Endothelial cell of umbilical vein (primary cell): ENCODE data around the gene CABCOCO1. TPM values are rescaled to one million over a fixed set of nuclear protein-coding genes. Genes with fewer than 3 reads are reported as not detected.

ENCODE experiments used
- BruUV-seq: library from RNA; stranded (reverse); fragments of 400-500 nt; replicated peaks from 2 replicates; lab custom pipeline; 2021; lab: Mats Ljungman, UMichigan
- CTCF ChIA-PET: fragments of 300-600, 350-600 bp; sonication (Branson Sonifier 250); formaldehyde crosslinking; loops from one replicate; lab custom pipeline; 2021; ENCODE audit warnings: antibody characterized with exemption, inconsistent platforms; lab: Charles Lee
- POLR2A ChIA-PET: fragments of 300-600, 350-600 bp; sonication (Branson Sonifier 250); formaldehyde crosslinking; loops from one replicate; lab custom pipeline; 2021; ENCODE audit warnings: antibody characterized with exemption, inconsistent platforms; lab: Charles Lee
- DNase-seq: peaks from one replicate; pipeline ENCODE4 v3.0.0-alpha.2; 2011; ENCODE audit warnings: low read depth, low spot score
- FAIRE-seq: peaks from 2 replicates; lab custom pipeline; 2011; peaks lifted over from hg19 to GRCh38; lab: Jason Lieb, UNC
- H2AFZ ChIP-seq: 2 replicates; pipeline ENCODE4 v1.6.0; 2012; ENCODE audit warnings: low read depth, low read length, control low read depth, inconsistent platforms
- H3K27ac ChIP-seq: 2 replicates; pipeline ENCODE4 v1.5.1; 2011; ENCODE audit warnings: low read depth, mild to moderate bottlenecking, control low read depth, low read length, moderate library complexity; ENCODE audit not compliant: insufficient read depth
- H3K27me3 ChIP-seq, 2 experiments: 2 replicates each; pipeline versions ENCODE4 v1.6.0 to v1.6.1; 2011; ENCODE audit warnings: low read length in 2 of 2, mixed read lengths in 1 of 2; ENCODE audit not compliant: control insufficient read depth in 2 of 2, insufficient read depth in 2 of 2
- H3K36me3 ChIP-seq, 2 experiments: 2 replicates in 1 of 2; 3 replicates in 1 of 2; pipeline ENCODE4 v1.5.1; 2011; ENCODE audit warnings: low read length in 2 of 2, mild to moderate bottlenecking in 1 of 2, moderate library complexity in 1 of 2; ENCODE audit not compliant: control insufficient read depth in 2 of 2, insufficient read depth in 2 of 2; ENCODE audit errors: extremely low read depth in 1 of 2
- H3K4me1 ChIP-seq: 3 replicates; pipeline ENCODE4 v1.5.1; 2011; ENCODE audit warnings: mild to moderate bottlenecking, low read length; ENCODE audit not compliant: control insufficient read depth, insufficient read depth; ENCODE audit errors: extremely low read depth
- H3K4me2 ChIP-seq: 2 replicates; pipeline ENCODE4 v1.6.1; 2011; ENCODE audit warnings: low read length, control low read depth, mixed read lengths; ENCODE audit not compliant: insufficient read depth
- H3K4me3 ChIP-seq, 3 experiments: fragments of 200-600 bp in 1 of 3; sonication (generic), shearing (Covaris generic) in 1 of 3; replicated peaks in 1 of 3; 2 replicates each; pipeline ENCODE4 v1.5.1; 2011 to 2016; ENCODE audit warnings: control low read depth in 3 of 3, low read length in 3 of 3, mild to moderate bottlenecking in 2 of 3, inconsistent platforms in 1 of 3, low read depth in 1 of 3, moderate library complexity in 1 of 3; ENCODE audit not compliant: insufficient read depth in 1 of 3
- H3K79me2 ChIP-seq: 2 replicates; pipeline ENCODE4 v1.6.0; 2012; ENCODE audit warnings: low read length, inconsistent platforms; ENCODE audit not compliant: control insufficient read depth, insufficient read depth
- H3K9ac ChIP-seq: replicated peaks from 2 replicates; pipeline ENCODE3; 2011; ENCODE audit warnings: low read length, control low read depth; ENCODE audit not compliant: insufficient read depth; ENCODE audit errors: extremely low read depth
- H3K9me1 ChIP-seq: replicated peaks from 3 replicates; pipeline ENCODE4 v1.6.0; 2011; ENCODE audit warnings: mild to moderate bottlenecking, low read length; ENCODE audit not compliant: control insufficient read depth, insufficient read depth; ENCODE audit errors: extremely low read depth
- H3K9me3 ChIP-seq: replicated peaks from 2 replicates; pipeline ENCODE4 v1.5.1; 2012; ENCODE audit warnings: low read length, inconsistent platforms; ENCODE audit not compliant: control insufficient read depth, insufficient read depth
- H4K20me1 ChIP-seq: replicated peaks from 2 replicates; pipeline ENCODE3; 2011; ENCODE audit warnings: mild to moderate bottlenecking, low read length; ENCODE audit not compliant: control insufficient read depth, insufficient read depth; ENCODE audit errors: extremely low read depth
- CTCF ChIP-seq, 2 donors: IDR thresholded peaks; 1 replicate in 1 of 2; 2 replicates in 1 of 2; pipeline ENCODE4 v1.5.1; 2011; ENCODE audit warnings: low read length in 2 of 2, mild to moderate bottlenecking in 2 of 2, moderate library complexity in 2 of 2, control low read depth in 1 of 2, inconsistent platforms in 1 of 2, low read depth in 1 of 2; ENCODE audit not compliant: insufficient read depth in 1 of 2; ENCODE audit errors: extremely low read depth in 1 of 2
- EZH2 ChIP-seq: IDR thresholded peaks from 2 replicates; pipeline ENCODE4 v1.6.1; 2012; ENCODE audit warnings: borderline replicate concordance, low read depth, mild to moderate bottlenecking, moderate library complexity, low read length, inconsistent platforms; ENCODE audit not compliant: severe bottlenecking
- FOS ChIP-seq: IDR thresholded peaks from 2 replicates; pipeline ENCODE4 v1.6.1; 2011; ENCODE audit warnings: mild to moderate bottlenecking, low read length, moderate library complexity, borderline replicate concordance; ENCODE audit not compliant: insufficient read depth
- GATA2 ChIP-seq: IDR thresholded peaks from 2 replicates; pipeline ENCODE4 v1.7.0; 2011; ENCODE audit warnings: low read depth, mild to moderate bottlenecking, moderate library complexity, mixed read lengths, low read length; ENCODE audit not compliant: insufficient read length, insufficient read depth
- JUN ChIP-seq: IDR thresholded peaks from 2 replicates; pipeline ENCODE4 v1.6.1; 2011; ENCODE audit warnings: borderline replicate concordance, low read depth; ENCODE audit not compliant: insufficient read length, insufficient read depth
- MAX ChIP-seq: IDR thresholded peaks from 2 replicates; pipeline ENCODE4 v1.6.1; 2011; ENCODE audit not compliant: insufficient read depth, insufficient read length
- MYC ChIP-seq: IDR thresholded peaks from one replicate; pipeline ENCODE4 v1.6.1; 2011; ENCODE audit warnings: mild to moderate bottlenecking, low read depth, low read length
- POLR2A ChIP-seq: IDR thresholded peaks from 2 replicates; pipeline ENCODE4 v1.6.1; 2012; ENCODE audit warnings: low read depth, mild to moderate bottlenecking, control low read depth, low read length
- POLR2AphosphoS5 ChIP-seq: IDR thresholded peaks from 2 replicates; pipeline ENCODE4 v1.6.1; 2012; ENCODE audit warnings: low read depth, mild to moderate bottlenecking, control low read depth, low read length, moderate library complexity; ENCODE audit not compliant: insufficient read depth
- dilution Hi-C: fragments of 300-500 bp; cut with MboI; formaldehyde crosslinking; loops from one replicate; pipeline ENCODE4 v1.15.0; 2019; ENCODE audit warnings: low sequenced_read_pairs; ENCODE audit not compliant: extremely low pct_ligation_motif_present
- intact Hi-C: fragments of 100-400 bp; cut with micrococcal nuclease; formaldehyde crosslinking; loops from one replicate; pipeline ENCODE4 v1.10.0; 2022
- polyA plus RNA-seq, 4 experiments: library from polyadenylated mRNA; depleted of rRNA in 3 of 4; stranded (reverse) in 3 of 4; unstranded in 1 of 4; fragments of >200 nt; gene quantifications; 2 replicates each; pipeline versions ENCODE4 v1.2.1 to v1.2.3, GENCODE V29; 2011 to 2012; ENCODE audit warnings: missing spikeins in 1 of 4
- total RNA-seq: library from RNA; stranded (reverse); gene quantifications from 2 replicates; pipeline ENCODE4 v1.2.3, GENCODE V29; 2021

CABCOCO1 gene
- total and polyA plus RNA-seq, 2 donors (not counting 3 experiments of a cell fraction or from before 2014, with no cell fraction given): 0.06 to 1.3 TPM

GRCh38 chr10:61791216-61791615, 128.5 kb downstream of the CABCOCO1 start:
- TF ChIP-seq FOS: no peak
- Histone ChIP-seq H3K4me2 (no peak overlapping the region), H3K9ac (no peak overlapping the region), H2AFZ (no peak overlapping the region), H3K79me2 (no peaks in the 10 kb centered on the region), H3K27ac (no peak overlapping the region), H3K9me1 (no peaks in the 10 kb centered on the region), H3K4me3 (no peak overlapping the region), H3K4me1 (peaks cover 28% of the 10 kb centered on the region), H3K27me3 (no peaks in the 10 kb centered on the region), H4K20me1 (no peaks in the 10 kb centered on the region), H3K9me3 (no peaks in the 10 kb centered on the region), H3K36me3 (no peaks in the 10 kb centered on the region)
- FAIRE-seq (no peak), DNase-seq (no peak)
- no TSS peak for BruUV-seq
- CTCF ChIA-PET: interaction anchor here (0.6 kb wide), 1 partner anchor 1579 kb away, joined by 3 read pairs; no protein-coding TSS in a partner anchor
- POLR2A ChIA-PET: no interaction called here
- intact Hi-C loops: loop anchor here (5.0 kb wide), 1 partner anchor 39 kb away; no protein-coding TSS in a partner anchor
- dilution Hi-C loops: no loop called here

GRCh38 chr10:61792097-61792716, 129.5 kb downstream of the CABCOCO1 start:
- no peak for TF ChIP-seq FOS
- TF ChIP-seq JUN: no peak
- no peak for TF ChIP-seq EZH2
- no peak for TF ChIP-seq GATA2
- TF ChIP-seq CTCF (IDR thresholded peaks at IDR 0.05; ENCODE audit: extremely low read depth in 1 of 2, insufficient read depth in 1 of 2, low read depth in 1 of 2, low read length in 2 of 2): no peak
- no peak for TF ChIP-seq POLR2A
- no peak for TF ChIP-seq POLR2AphosphoS5
- TF ChIP-seq MYC: no peak
- TF ChIP-seq MAX: no peak
- Histone ChIP-seq H3K9me3 (no peaks in the 10 kb centered on the region), H3K36me3 (no peaks in the 10 kb centered on the region), H3K27me3 (no peaks in the 10 kb centered on the region), H3K4me3 (no peak overlapping the region), H3K9me1 (no peaks in the 10 kb centered on the region), H3K4me1 (peaks cover 21% of the 10 kb centered on the region), H3K79me2 (no peaks in the 10 kb centered on the region), H3K4me2 (no peak overlapping the region), H2AFZ (no peak overlapping the region), H4K20me1 (no peaks in the 10 kb centered on the region), H3K27ac (no peak overlapping the region), H3K9ac (no peak overlapping the region)
- dilution Hi-C loops (no loop called here), intact Hi-C loops (loop anchor here (2.0 to 5.0 kb wide), 2 partner anchors 40 to 45 kb away; no protein-coding TSS in a partner anchor)
- no peak for FAIRE-seq
- ChIA-PET CTCF (interaction anchor here (1.3 to 1.4 kb wide), 2 partner anchors 43 to 104 kb away, joined by 3 to 6 read pairs; no protein-coding TSS in a partner anchor), POLR2A (no interaction called here)
- no peak for DNase-seq
- BruUV-seq: no TSS peak
